ENCODE results near the gene TPRX1. TPM values are rescaled to one million over a fixed set of nuclear protein-coding genes. Genes with fewer than 3 reads are reported as not detected.

TPRX1 gene
- total RNA-seq, 1 donor from 2014 or later = not detected

DNA sequence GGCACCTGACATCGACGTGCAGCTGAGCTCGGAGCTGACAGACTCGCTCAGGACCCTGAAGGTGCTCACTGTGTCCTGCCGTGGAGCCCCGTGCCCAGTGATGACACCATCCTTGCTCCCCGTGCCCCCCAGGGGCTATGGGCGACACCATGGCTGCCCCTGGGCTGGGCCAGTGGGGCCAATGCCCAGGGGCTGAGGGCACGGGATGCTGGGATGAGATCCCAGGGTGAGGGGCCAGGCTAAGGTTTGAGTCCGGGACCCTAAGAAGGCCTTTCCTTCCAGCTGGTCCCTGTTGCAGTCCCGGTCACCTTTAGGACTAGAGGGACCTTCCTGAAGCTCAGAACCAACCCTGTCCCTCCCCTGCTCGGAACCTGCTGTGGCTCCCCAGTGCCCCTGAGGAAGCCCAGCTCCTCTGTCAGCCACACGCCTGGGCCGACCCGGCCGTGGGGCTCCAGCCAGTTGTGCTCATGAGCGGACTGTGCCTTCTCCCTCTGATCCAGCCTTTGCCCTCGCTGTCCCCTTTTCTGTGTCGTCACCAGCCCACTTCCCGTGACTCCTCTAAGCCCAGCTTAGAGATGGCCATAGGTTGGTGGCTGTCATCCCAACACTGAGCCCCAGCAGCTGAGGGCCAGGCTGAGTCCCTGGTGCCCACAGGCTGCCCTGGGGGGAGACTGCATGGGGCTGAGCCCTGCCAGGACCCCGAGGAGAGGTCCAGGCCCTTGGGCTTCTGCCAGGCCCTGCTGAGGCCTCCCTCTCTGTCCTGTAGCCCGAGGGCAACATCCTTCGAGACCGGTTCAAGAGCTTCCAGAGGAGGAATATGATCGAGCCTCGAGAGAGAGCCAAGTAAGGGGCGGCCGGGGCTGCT, 48.4 kb downstream of the TPRX1 start:
- TF ChIP-seq CTCF (IDR thresholded peaks at IDR 0.05; ENCODE audit: borderline replicate concordance) = no peak
- H3K4me3 ChIP-seq = no peak overlapping the region
- H3K9me3 ChIP-seq (replicated peaks) = peaks cover 5% of the 10 kb centered on the region
- no peaks in the 10 kb centered on the region for H3K27me3 ChIP-seq (ENCODE audit: low read depth)
- no peak for DNase-seq
- H3K4me1 ChIP-seq = no peaks in the 10 kb centered on the region
- no peak overlapping the region for H3K27ac ChIP-seq (replicated peaks)
- H3K36me3 ChIP-seq = peaks cover 93% of the 10 kb centered on the region
- intact Hi-C loops (cut with micrococcal nuclease) = no loop called here

DNA sequence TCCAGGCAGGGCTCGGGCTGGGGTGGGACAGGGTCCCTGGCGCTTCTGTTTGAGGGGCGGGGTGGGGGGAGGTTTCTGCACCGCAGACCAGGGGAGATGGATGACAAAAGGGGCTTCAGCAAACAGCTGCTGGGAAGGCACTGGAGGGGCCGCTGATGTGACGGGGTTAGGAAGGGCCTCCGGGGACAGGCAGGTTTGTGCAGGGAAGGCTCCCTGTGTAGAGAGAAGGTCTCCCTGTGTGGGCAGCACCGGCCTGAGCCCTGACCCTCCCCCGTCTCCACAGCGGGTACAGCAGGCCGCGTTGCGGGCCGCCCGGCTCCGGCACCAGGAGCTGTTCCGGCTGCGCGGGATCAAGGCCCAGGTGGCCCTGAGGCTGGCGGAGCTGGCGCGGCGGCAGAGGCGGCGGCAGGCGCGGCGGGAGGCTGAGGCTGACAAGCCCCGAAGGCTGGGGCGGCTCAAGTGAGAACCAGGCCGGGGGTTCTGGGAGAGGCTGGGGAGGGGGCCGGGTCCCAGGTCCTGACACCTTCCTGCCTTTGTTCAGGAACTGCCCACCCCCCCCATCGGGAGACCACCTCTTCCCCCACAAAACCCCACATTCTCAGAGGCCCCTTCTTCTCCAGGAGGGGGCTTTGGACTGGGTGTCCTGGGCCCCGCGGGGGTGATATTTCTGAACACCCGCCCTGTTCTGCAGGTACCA, 49.1 kb downstream of the TPRX1 start:
- DNase-seq = no peak
- Histone ChIP-seq H3K27me3 (ENCODE audit: low read depth) (no peaks in the 10 kb centered on the region), H3K4me3 (no peak overlapping the region), H3K36me3 (peaks cover 98% of the 10 kb centered on the region), H3K4me1 (no peaks in the 10 kb centered on the region), H3K9me3 (replicated peaks) (peaks cover 5% of the 10 kb centered on the region), H3K27ac (replicated peaks) (no peak overlapping the region)
- intact Hi-C loops (cut with micrococcal nuclease) = no loop called here
- no peak for TF ChIP-seq CTCF (IDR thresholded peaks at IDR 0.05; ENCODE audit: borderline replicate concordance)

- H3K36me3 ChIP-seq = peaks cover 100% of the 10 kb centered on the region
- no peak for DNase-seq
These were observed 49.9 kb downstream of the TPRX1 start for GRCh38 chr19:47754206-47755064.

GRCh38 chr19:47752440-47753211, 51.7 kb downstream of the TPRX1 start:
- Histone ChIP-seq H3K36me3 (peaks cover 98% of the 10 kb centered on the region), H3K9me3 (replicated peaks) (no peaks in the 10 kb centered on the region), H3K4me3 (no peak overlapping the region), H3K27me3 (ENCODE audit: low read depth) (no peaks in the 10 kb centered on the region), H3K27ac (replicated peaks) (no peak overlapping the region), H3K4me1 (peaks cover 7% of the 10 kb centered on the region)
- DNase-seq = no peak
- no peak for TF ChIP-seq CTCF (IDR thresholded peaks at IDR 0.05; ENCODE audit: borderline replicate concordance)
- intact Hi-C loops (cut with micrococcal nuclease) = no loop called here

More at GRCh38 chr19:47754206-47755064, 49.9 kb downstream of the TPRX1 start:
- Histone ChIP-seq H3K27me3 (ENCODE audit: low read depth) (no peaks in the 10 kb centered on the region), H3K4me1 (no peaks in the 10 kb centered on the region), H3K9me3 (replicated peaks) (peaks cover 5% of the 10 kb centered on the region), H3K4me3 (no peak overlapping the region), H3K27ac (replicated peaks) (no peak overlapping the region)
- intact Hi-C loops (cut with micrococcal nuclease) = no loop called here
- TF ChIP-seq CTCF (IDR thresholded peaks at IDR 0.05; ENCODE audit: borderline replicate concordance) = no peak

Other genes with a start within 250 kb of the TPRX1 start
- 0.99 TPM for gene ZNF541, start 231.4 kb downstream of the TPRX1 start, total RNA-seq
- gene BICRA, start 195.4 kb downstream of the TPRX1 start, total RNA-seq = 7.8 TPM
- 48.2 TPM for gene EHD2, start 91.1 kb downstream of the TPRX1 start, total RNA-seq
- gene NOP53, start 59.0 kb downstream of the TPRX1 start, total RNA-seq = 169 TPM
- gene SELENOW, start 25.8 kb downstream of the TPRX1 start, total RNA-seq = 1,019 TPM
- gene CRX, start 17.4 kb upstream of the TPRX1 start, total RNA-seq = not detected
- gene TPRX2, start 54.7 kb upstream of the TPRX1 start, total RNA-seq = not detected
- not detected for gene SULT2A1, start 81.8 kb upstream of the TPRX1 start, total RNA-seq
- gene BSPH1, start 187.6 kb upstream of the TPRX1 start, total RNA-seq = not detected
- gene ELSPBP1, start 190.1 kb upstream of the TPRX1 start, total RNA-seq = not detected
- gene CABP5, start 239.5 kb upstream of the TPRX1 start, total RNA-seq = not detected

All from left ventricle myocardium inferior (tissue), 1 donor.